Measurements from ENCODE around the gene NR4A3.

NR4A3 gene

GRCh38 chr9:99825172-99826046, 3.7 kb downstream of the NR4A3 start:
- TF ChIP-seq EGR1 (IDR thresholded peaks at IDR 0.05), result no peak
- no peak for TF ChIP-seq MAX (IDR thresholded peaks at IDR 0.05)
- TF ChIP-seq EP300 (IDR thresholded peaks at IDR 0.05; ENCODE audit: borderline replicate concordance), result no peak
- TF ChIP-seq CEBPB (IDR thresholded peaks at IDR 0.05), result no peak
- no peak for TF ChIP-seq NFIC (IDR thresholded peaks at IDR 0.05)
- no peak for TF ChIP-seq FOXM1 (IDR thresholded peaks at IDR 0.05; ENCODE audit: borderline replicate concordance, low read depth)
- no peak for TF ChIP-seq YY1 (IDR thresholded peaks at IDR 0.05; ENCODE audit: low read depth)
- TF ChIP-seq RAD21 (IDR thresholded peaks at IDR 0.05; ENCODE audit: low read depth), result no peak
- no peak for TF ChIP-seq TCF12 (IDR thresholded peaks at IDR 0.05; ENCODE audit: low read depth)

DNA sequence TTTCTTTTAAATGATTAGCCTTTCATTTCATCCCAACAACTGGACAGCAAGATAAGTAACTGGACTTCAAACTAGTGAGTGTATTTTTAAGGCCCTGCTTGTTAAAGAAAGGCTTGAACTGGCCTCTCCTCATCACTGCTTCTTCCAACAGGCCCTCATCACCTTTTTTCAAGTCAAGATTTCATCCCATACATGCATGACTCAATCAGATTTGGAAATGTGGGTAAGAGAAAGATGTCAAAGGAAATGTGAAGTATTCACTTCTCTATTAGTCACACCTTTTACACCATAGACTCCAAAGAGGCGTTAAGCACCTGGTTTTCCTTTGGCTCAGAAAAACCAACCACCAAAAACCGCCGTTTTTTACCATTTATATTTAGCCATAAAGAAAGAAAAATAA, 4.9 kb downstream of the NR4A3 start:
- TF ChIP-seq MAX (IDR thresholded peaks at IDR 0.05), result no peak
- TF ChIP-seq CREB1 (IDR thresholded peaks at IDR 0.05; ENCODE audit: low read depth), result no peak
- TF ChIP-seq EP300 (IDR thresholded peaks at IDR 0.05; ENCODE audit: borderline replicate concordance), result no peak
- TF ChIP-seq YY1 (IDR thresholded peaks at IDR 0.05; ENCODE audit: low read depth), result no peak
- no peak for TF ChIP-seq CEBPB (IDR thresholded peaks at IDR 0.05)
- TF ChIP-seq FOXM1 (IDR thresholded peaks at IDR 0.05; ENCODE audit: borderline replicate concordance, low read depth), result no peak
- TF ChIP-seq, protein P1, sequence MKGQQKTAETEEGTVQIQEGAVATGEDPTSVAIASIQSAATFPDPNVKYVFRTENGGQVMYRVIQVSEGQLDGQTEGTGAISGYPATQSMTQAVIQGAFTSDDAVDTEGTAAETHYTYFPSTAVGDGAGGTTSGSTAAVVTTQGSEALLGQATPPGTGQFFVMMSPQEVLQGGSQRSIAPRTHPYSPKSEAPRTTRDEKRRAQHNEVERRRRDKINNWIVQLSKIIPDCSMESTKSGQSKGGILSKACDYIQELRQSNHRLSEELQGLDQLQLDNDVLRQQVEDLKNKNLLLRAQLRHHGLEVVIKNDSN (IDR thresholded peaks at IDR 0.05), result no peak
- no peak for TF ChIP-seq TCF12 (IDR thresholded peaks at IDR 0.05; ENCODE audit: low read depth)
- no peak for TF ChIP-seq TAF1 (IDR thresholded peaks at IDR 0.05; ENCODE audit: low read depth)
- TF ChIP-seq ZBTB7A (IDR thresholded peaks at IDR 0.05; ENCODE audit: low read depth), result no peak
- TF ChIP-seq EGR1 (IDR thresholded peaks at IDR 0.05), result no peak
- TF ChIP-seq RAD21 (IDR thresholded peaks at IDR 0.05; ENCODE audit: low read depth), result no peak
- no peak for TF ChIP-seq REST (IDR thresholded peaks at IDR 0.05; ENCODE audit: low read depth)
- TF ChIP-seq TEAD4 (IDR thresholded peaks at IDR 0.05), result no peak
- no peak for TF ChIP-seq NFIC (IDR thresholded peaks at IDR 0.05)

DNA sequence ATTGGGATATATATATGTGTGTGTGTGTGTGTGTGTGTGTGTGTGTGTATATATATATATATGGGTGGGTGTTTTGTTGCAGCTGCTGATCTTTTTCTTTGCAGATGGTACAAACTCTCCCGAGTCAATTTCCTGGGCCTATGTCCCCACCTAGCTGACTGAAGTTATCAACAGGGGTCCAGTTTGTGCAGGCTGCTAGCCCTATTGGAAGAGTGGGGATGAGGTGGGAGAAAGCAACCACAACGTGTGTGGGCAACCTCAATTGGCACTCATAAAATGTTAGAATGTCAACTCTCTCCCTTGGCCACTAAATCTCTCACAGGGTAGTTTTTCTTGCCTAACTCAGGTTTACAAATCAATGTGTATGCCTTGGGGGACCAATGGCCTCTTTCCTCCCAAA, 5.6 kb downstream of the NR4A3 start:
- no peak for TF ChIP-seq ZBTB7A (IDR thresholded peaks at IDR 0.05; ENCODE audit: low read depth)
- no peak for TF ChIP-seq NFIC (IDR thresholded peaks at IDR 0.05)
- no peak for TF ChIP-seq REST (IDR thresholded peaks at IDR 0.05; ENCODE audit: low read depth)
- TF ChIP-seq TAF1 (IDR thresholded peaks at IDR 0.05; ENCODE audit: low read depth), result no peak
- TF ChIP-seq FOXM1 (IDR thresholded peaks at IDR 0.05; ENCODE audit: borderline replicate concordance, low read depth), result no peak
- TF ChIP-seq RAD21 (IDR thresholded peaks at IDR 0.05; ENCODE audit: low read depth), result no peak
- no peak for TF ChIP-seq TEAD4 (IDR thresholded peaks at IDR 0.05)
- TF ChIP-seq CREB1 (IDR thresholded peaks at IDR 0.05; ENCODE audit: low read depth), result no peak
- TF ChIP-seq EGR1 (IDR thresholded peaks at IDR 0.05), result no peak

DNA sequence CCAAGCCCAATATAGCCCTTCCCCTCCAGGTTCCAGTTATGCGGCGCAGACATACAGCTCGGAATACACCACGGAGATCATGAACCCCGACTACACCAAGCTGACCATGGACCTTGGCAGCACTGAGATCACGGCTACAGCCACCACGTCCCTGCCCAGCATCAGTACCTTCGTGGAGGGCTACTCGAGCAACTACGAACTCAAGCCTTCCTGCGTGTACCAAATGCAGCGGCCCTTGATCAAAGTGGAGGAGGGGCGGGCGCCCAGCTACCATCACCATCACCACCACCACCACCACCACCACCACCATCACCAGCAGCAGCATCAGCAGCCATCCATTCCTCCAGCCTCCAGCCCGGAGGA, 6.3 kb downstream of the NR4A3 start:
- TF ChIP-seq MAX (IDR thresholded peaks at IDR 0.05) (no peak), CEBPB (IDR thresholded peaks at IDR 0.05) (no peak), REST (IDR thresholded peaks at IDR 0.05; ENCODE audit: low read depth) (no peak), CREB1 (IDR thresholded peaks at IDR 0.05; ENCODE audit: low read depth) (no peak), TEAD4 (IDR thresholded peaks at IDR 0.05) (no peak), RAD21 (IDR thresholded peaks at IDR 0.05; ENCODE audit: low read depth) (no peak), ZBTB7A (IDR thresholded peaks at IDR 0.05; ENCODE audit: low read depth) (no peak), EP300 (IDR thresholded peaks at IDR 0.05; ENCODE audit: borderline replicate concordance) (no peak), NFIC (IDR thresholded peaks at IDR 0.05) (no peak), TCF12 (IDR thresholded peaks at IDR 0.05; ENCODE audit: low read depth) (no peak), TAF1 (IDR thresholded peaks at IDR 0.05; ENCODE audit: low read depth) (no peak), YY1 (IDR thresholded peaks at IDR 0.05; ENCODE audit: low read depth) (no peak), FOXM1 (IDR thresholded peaks at IDR 0.05; ENCODE audit: borderline replicate concordance, low read depth) (no peak)
- TF ChIP-seq, protein P1 (IDR thresholded peaks at IDR 0.05), result no peak

Data from Ishikawa (cell line).